PC-9 (cell line): ENCODE results near the gene NRG2. TPM values are rescaled to one million over a fixed set of nuclear protein-coding genes. Genes with fewer than 3 reads are reported as not detected.

Experiments
- BruUV-seq: library from RNA; stranded (reverse); fragments of 400-500 nt; replicated peaks from 2 replicates; lab custom pipeline; 2021; lab: Mats Ljungman, UMichigan
- CTCF ChIA-PET: fragments of 300-600 bp; sonication (Branson Sonifier 250); formaldehyde crosslinking; loops from one replicate; lab custom pipeline; 2022; ENCODE audit warnings: antibody characterized with exemption; lab: Charles Lee
- POLR2A ChIA-PET: fragments of 300-600 bp; sonication (Branson Sonifier 250); formaldehyde crosslinking; loops from one replicate; lab custom pipeline; 2022; ENCODE audit warnings: antibody characterized with exemption; ENCODE audit not compliant: unreplicated experiment; lab: Charles Lee
- DNase-seq, 2 experiments: peaks; one replicate each; pipeline versions ENCODE4 v3.0.0 to v3.0.0-alpha.2; 2015 to 2022; ENCODE audit warnings: mixed read lengths in 1 of 2
- H2AFZ ChIP-seq: fragments of 200-600 bp; sonication (generic); 2 replicates; pipeline ENCODE4 v1.8.1; 2017; ENCODE audit warnings: antibody characterized with exemption
- H3F3A ChIP-seq: fragments of 200-600 bp; sonication (generic); 2 replicates; pipeline ENCODE4 v1.8.1; 2017; ENCODE audit warnings: antibody characterized with exemption, mild to moderate bottlenecking, low read depth; ENCODE audit not compliant: insufficient read depth
- H3K27ac ChIP-seq: fragments of 200-600 bp; sonication (generic); 2 replicates; pipeline ENCODE4 v1.6.1; 2016; ENCODE audit warnings: mixed run types
- H3K27me3 ChIP-seq: fragments of 200-600 bp; sonication (generic); 2 replicates; pipeline ENCODE4 v1.6.1; 2016; ENCODE audit warnings: low read depth, mixed run types; ENCODE audit not compliant: insufficient read depth
- H3K36me3 ChIP-seq: fragments of 200-600 bp; sonication (generic); 2 replicates; pipeline ENCODE4 v1.6.1; 2016; ENCODE audit warnings: low read depth, mixed run types
- H3K4me1 ChIP-seq: fragments of 200-600 bp; sonication (generic); replicated peaks from 2 replicates; pipeline ENCODE4 v1.6.1; 2016; ENCODE audit warnings: mixed run types; ENCODE audit not compliant: insufficient read depth
- H3K4me2 ChIP-seq: fragments of 200-600 bp; sonication (generic); 2 replicates; pipeline ENCODE4 v1.6.1; 2017; ENCODE audit warnings: mixed run types
- H3K4me3 ChIP-seq: fragments of 200-600 bp; sonication (generic); 2 replicates; pipeline ENCODE4 v1.6.1; 2016; ENCODE audit warnings: mixed run types
- H3K79me2 ChIP-seq: fragments of 200-600 bp; sonication (generic); 2 replicates; pipeline ENCODE4 v1.6.1; 2017; ENCODE audit warnings: low read depth, mixed run types
- H3K9me2 ChIP-seq: fragments of 200-600 bp; sonication (generic); 2 replicates; pipeline ENCODE4 v1.8.1; 2017; ENCODE audit warnings: mild to moderate bottlenecking; ENCODE audit not compliant: insufficient read depth
- H3K9me3 ChIP-seq: fragments of 200-600 bp; sonication (generic); 2 replicates; pipeline ENCODE4 v1.8.1; 2016; ENCODE audit warnings: low read depth; ENCODE audit not compliant: insufficient read depth
- H4K20me1 ChIP-seq: fragments of 200-600 bp; sonication (generic); 2 replicates; pipeline ENCODE4 v1.8.1; 2017; ENCODE audit not compliant: insufficient read depth
- EZH2 ChIP-seq: fragments of 200-600 bp; sonication (generic); IDR thresholded peaks from 2 replicates; pipeline ENCODE4 v1.8.0; 2017; ENCODE audit warnings: antibody characterized with exemption, low read depth
- intact Hi-C: fragments of 100-400 bp; cut with micrococcal nuclease; formaldehyde crosslinking; loops from one replicate; pipeline ENCODE4 v1.10.0; 2022; ENCODE audit not compliant: unreplicated experiment
- total RNA-seq: library from RNA; stranded (reverse); gene quantifications from 2 replicates; pipeline ENCODE4 v1.2.3, GENCODE V29; 2021
- TF ChIP-seq, protein P1 (sequence below): fragments of 200-600 bp; sonication (generic); conservative IDR thresholded peaks from 2 replicates; pipeline ENCODE4 v1.6.1; 2017; ENCODE audit warnings: mixed run types, antibody characterized with exemption, mild to moderate bottlenecking, moderate library complexity

Gene NRG2
- total RNA-seq, 1 experiment from 2014 or later = not detected

DNA sequence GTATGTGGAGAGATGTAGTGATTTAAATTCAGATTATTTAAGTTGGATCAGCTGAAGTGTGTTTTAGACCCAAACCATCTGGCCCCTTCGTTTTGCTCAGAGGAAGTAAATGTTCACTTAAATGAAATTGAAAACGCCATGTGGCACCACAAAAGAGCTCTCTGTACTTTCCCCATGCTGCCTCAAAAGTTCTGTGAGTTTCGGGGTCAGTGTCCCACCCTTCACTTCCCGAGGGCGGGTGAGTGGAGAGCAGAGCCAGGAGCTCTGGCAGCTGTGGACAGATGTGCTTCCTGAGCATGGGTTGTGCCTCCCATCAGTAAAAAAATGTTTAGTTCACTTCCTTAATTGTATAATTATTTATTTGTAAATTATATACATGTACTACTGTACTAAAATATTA lies 199.1 kb downstream of the NRG2 start:
- Histone ChIP-seq H3K4me1 (no peaks in the 10 kb centered on the region), H3K9me3 (no peaks in the 10 kb centered on the region), H3K36me3 (no peaks in the 10 kb centered on the region), H2AFZ (no peak overlapping the region), H3K4me3 (no peak overlapping the region), H3K79me2 (no peaks in the 10 kb centered on the region), H3K4me2 (no peak overlapping the region), H4K20me1 (no peaks in the 10 kb centered on the region), H3K27ac (no peak overlapping the region), H3K9me2 (no peaks in the 10 kb centered on the region), H3K27me3 (peaks cover 7% of the 10 kb centered on the region; the same call in 1 of the 2 replicates), H3F3A (no peaks in the 10 kb centered on the region)
- TF ChIP-seq EZH2 = no peak
- TF ChIP-seq, protein P1, sequence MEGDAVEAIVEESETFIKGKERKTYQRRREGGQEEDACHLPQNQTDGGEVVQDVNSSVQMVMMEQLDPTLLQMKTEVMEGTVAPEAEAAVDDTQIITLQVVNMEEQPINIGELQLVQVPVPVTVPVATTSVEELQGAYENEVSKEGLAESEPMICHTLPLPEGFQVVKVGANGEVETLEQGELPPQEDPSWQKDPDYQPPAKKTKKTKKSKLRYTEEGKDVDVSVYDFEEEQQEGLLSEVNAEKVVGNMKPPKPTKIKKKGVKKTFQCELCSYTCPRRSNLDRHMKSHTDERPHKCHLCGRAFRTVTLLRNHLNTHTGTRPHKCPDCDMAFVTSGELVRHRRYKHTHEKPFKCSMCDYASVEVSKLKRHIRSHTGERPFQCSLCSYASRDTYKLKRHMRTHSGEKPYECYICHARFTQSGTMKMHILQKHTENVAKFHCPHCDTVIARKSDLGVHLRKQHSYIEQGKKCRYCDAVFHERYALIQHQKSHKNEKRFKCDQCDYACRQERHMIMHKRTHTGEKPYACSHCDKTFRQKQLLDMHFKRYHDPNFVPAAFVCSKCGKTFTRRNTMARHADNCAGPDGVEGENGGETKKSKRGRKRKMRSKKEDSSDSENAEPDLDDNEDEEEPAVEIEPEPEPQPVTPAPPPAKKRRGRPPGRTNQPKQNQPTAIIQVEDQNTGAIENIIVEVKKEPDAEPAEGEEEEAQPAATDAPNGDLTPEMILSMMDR = no peak
- no TSS peak for BruUV-seq
- intact Hi-C loops = loop anchor here (1.0 kb wide), 1 partner anchor 57 kb away; no protein-coding TSS in a partner anchor
- ChIA-PET POLR2A (no interaction called here), CTCF (interaction anchor here (0.6 kb wide), 1 partner anchor 23 kb away, joined by 4 read pairs; no protein-coding TSS in a partner anchor)
- no peak for DNase-seq

DNA sequence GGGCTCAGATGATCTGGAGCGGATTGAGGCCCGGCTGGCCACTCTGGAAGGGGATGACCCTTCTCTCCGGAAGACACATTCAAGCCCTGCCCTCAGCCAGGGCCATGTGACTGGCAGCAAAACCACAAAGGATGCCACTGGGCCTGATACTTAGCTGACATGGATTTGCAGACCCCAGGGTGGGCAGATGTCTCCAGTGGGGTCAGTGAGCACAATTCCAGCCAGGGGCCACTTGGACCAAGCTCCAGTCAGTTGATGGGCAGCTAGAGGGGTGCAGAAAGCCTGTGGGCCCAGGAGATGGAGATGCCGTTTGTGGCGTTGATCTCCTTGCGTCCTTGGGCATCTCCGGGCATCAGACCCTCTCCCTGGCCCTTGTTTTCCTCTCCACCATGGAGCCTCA lies 200.8 kb downstream of the NRG2 start:
- no TSS peak for BruUV-seq
- no peaks in the 10 kb centered on the region for H3K4me1 ChIP-seq
- intact Hi-C loops = no loop called here
- peaks cover 14% of the 10 kb centered on the region; the same call in 1 of the 2 replicates for H3K27me3 ChIP-seq
- H3K79me2 ChIP-seq = no peaks in the 10 kb centered on the region
- H3K27ac ChIP-seq = no peak overlapping the region
- ChIA-PET CTCF (no interaction called here), POLR2A (no interaction called here)
- H3K36me3 ChIP-seq = no peaks in the 10 kb centered on the region
- DNase-seq = no peak
- H2AFZ ChIP-seq = no peak overlapping the region
- no peaks in the 10 kb centered on the region for H3K9me2 ChIP-seq
- H3K9me3 ChIP-seq = no peaks in the 10 kb centered on the region
- no peaks in the 10 kb centered on the region for H3F3A ChIP-seq
- no peak for TF ChIP-seq EZH2
- TF ChIP-seq, protein P1 = no peak
- no peak overlapping the region for H3K4me3 ChIP-seq
- H4K20me1 ChIP-seq = no peaks in the 10 kb centered on the region
- H3K4me2 ChIP-seq = no peak overlapping the region

DNA sequence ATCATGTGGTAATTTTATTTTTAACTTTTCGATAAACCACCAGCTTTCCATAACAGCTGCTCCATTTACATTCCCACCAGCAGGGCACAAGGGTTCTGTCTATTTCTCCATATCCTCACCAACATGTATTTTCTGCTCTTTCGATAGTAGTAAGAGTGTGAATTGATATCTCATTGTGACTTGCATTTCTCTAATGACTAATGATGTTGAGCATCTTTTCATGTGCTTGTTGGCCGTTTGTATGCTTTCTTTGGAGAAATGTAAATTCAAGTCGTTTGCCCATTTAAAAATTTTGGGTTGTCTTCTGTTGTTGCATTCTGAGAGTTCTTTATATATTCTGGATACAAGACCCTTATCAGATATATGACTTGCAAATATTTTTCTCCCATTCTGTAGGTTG lies 201.6 kb downstream of the NRG2 start:
- no peaks in the 10 kb centered on the region for H3K9me3 ChIP-seq
- H3K4me2 ChIP-seq = no peak overlapping the region
- no peaks in the 10 kb centered on the region for H3K9me2 ChIP-seq
- peaks cover 11% of the 10 kb centered on the region; the same call in 1 of the 2 replicates for H3K27me3 ChIP-seq
- CTCF ChIA-PET = no interaction called here
- intact Hi-C loops = no loop called here
- POLR2A ChIA-PET = no interaction called here
- no peak for TF ChIP-seq EZH2
- TF ChIP-seq, protein P1 = no peak
- H3K4me3 ChIP-seq = no peak overlapping the region
- no peaks in the 10 kb centered on the region for H3K36me3 ChIP-seq
- no peak overlapping the region for H3K27ac ChIP-seq
- no peaks in the 10 kb centered on the region for H3K4me1 ChIP-seq
- H3K79me2 ChIP-seq = no peaks in the 10 kb centered on the region
- H4K20me1 ChIP-seq = no peaks in the 10 kb centered on the region
- no peak for DNase-seq
- no peak overlapping the region for H2AFZ ChIP-seq
- no peaks in the 10 kb centered on the region for H3F3A ChIP-seq
- BruUV-seq = no TSS peak
